GM23338 (cell line): Measurements from ENCODE around the gene WDR17. TPM values are rescaled to one million over a fixed set of nuclear protein-coding genes. Genes with fewer than 3 reads are reported as not detected.

Experiments
- ATAC-seq: fragments of 200-7000 bp; cut with Tn5 transposase; 3 replicates; pipeline ENCODE4 v1.9.1; 2020
- DNase-seq: peaks from one replicate; pipeline ENCODE4 v3.0.0-alpha.2; 2015; ENCODE audit warnings: low spot score
- H2AFZ ChIP-seq: fragments of 200-600 bp; sonication (generic); 2 replicates; pipeline ENCODE4 v1.8.0; 2016; ENCODE audit warnings: antibody characterized with exemption, mild to moderate bottlenecking, moderate library complexity
- H3F3A ChIP-seq: fragments of 200-600 bp; sonication (generic); replicated peaks from 2 replicates; pipeline ENCODE4 v1.8.0; 2017; ENCODE audit warnings: antibody characterized with exemption, mixed run types, low read depth
- H3K27ac ChIP-seq: fragments of 200-600 bp; sonication (generic); 2 replicates; pipeline ENCODE4 v1.6.1; 2016; ENCODE audit warnings: low read depth
- H3K27me3 ChIP-seq: fragments of 200-600 bp; sonication (generic); 2 replicates; pipeline ENCODE4 v1.8.0; 2016; ENCODE audit warnings: mild to moderate bottlenecking, mixed run types, moderate library complexity; ENCODE audit not compliant: insufficient read depth
- H3K36me3 ChIP-seq: fragments of 200-600 bp; sonication (generic); 2 replicates; pipeline ENCODE4 v1.8.0; 2016; ENCODE audit warnings: mild to moderate bottlenecking; ENCODE audit not compliant: insufficient read depth
- H3K4me1 ChIP-seq: fragments of 200-600 bp; sonication (generic); 2 replicates; pipeline ENCODE4 v1.8.0; 2016; ENCODE audit warnings: mild to moderate bottlenecking, moderate library complexity; ENCODE audit not compliant: insufficient read depth
- H3K4me2 ChIP-seq: fragments of 200-600 bp; sonication (generic); 2 replicates; pipeline ENCODE4 v1.7.1; 2017; ENCODE audit warnings: mixed run types
- H3K4me3 ChIP-seq: fragments of 200-600 bp; sonication (generic); 2 replicates; pipeline ENCODE4 v1.6.1; 2016; ENCODE audit warnings: mixed run types
- H3K79me2 ChIP-seq: fragments of 200-600 bp; sonication (generic); replicated peaks from 2 replicates; pipeline ENCODE4 v1.8.0; 2017; ENCODE audit warnings: mild to moderate bottlenecking; ENCODE audit not compliant: insufficient read depth
- H3K9me2 ChIP-seq: fragments of 200-600 bp; sonication (generic); 2 replicates; pipeline ENCODE4 v1.8.0; 2017; ENCODE audit not compliant: insufficient read depth
- H4K20me1 ChIP-seq: fragments of 200-600 bp; sonication (generic); replicated peaks from 2 replicates; pipeline ENCODE4 v1.8.0; 2017; ENCODE audit warnings: mild to moderate bottlenecking; ENCODE audit not compliant: insufficient read depth
- H3K27ac Mint-ChIP-seq: 2 replicates; pipeline ENCODE4 v1.8.0; 2020; ENCODE audit warnings: inconsistent platforms, mild to moderate bottlenecking, moderate library complexity, mixed read lengths
- H3K27me3 Mint-ChIP-seq: 3 replicates; pipeline ENCODE4 v1.8.0; 2022; ENCODE audit warnings: low read depth, mild to moderate bottlenecking, moderate library complexity, mixed read lengths, inconsistent platforms; ENCODE audit not compliant: insufficient read depth, poor library complexity
- H3K36me3 Mint-ChIP-seq: 3 replicates; pipeline ENCODE4 v1.8.0; 2021; ENCODE audit warnings: low read depth, mild to moderate bottlenecking, inconsistent platforms, moderate library complexity, mixed read lengths
- H3K4me1 Mint-ChIP-seq: 3 replicates; pipeline ENCODE4 v1.8.0; 2020; ENCODE audit warnings: mild to moderate bottlenecking, inconsistent platforms, mixed read lengths
- H3K4me3 Mint-ChIP-seq: 3 replicates; pipeline ENCODE4 v1.8.0; 2021; ENCODE audit warnings: moderate library complexity, mild to moderate bottlenecking, inconsistent platforms, mixed read lengths
- H3K9me3 Mint-ChIP-seq: 3 replicates; pipeline ENCODE4 v1.8.0; 2020; ENCODE audit warnings: moderate library complexity, mild to moderate bottlenecking, inconsistent platforms, mixed read lengths
- CREB1 ChIP-seq: fragments of 250-450 bp; sonication (Bioruptor Pico); IDR thresholded peaks from 2 replicates; pipeline ENCODE4 v1.5.0; 2020; ENCODE audit warnings: low read depth, mild to moderate bottlenecking, moderate library complexity
- CTCF ChIP-seq, 2 experiments: fragments of 200-600 bp in 1 of 2; sonication (generic) in 1 of 2; conservative IDR thresholded peaks; 2 replicates each; pipeline versions ENCODE4 v1.5.1 to v1.6.1; 2016 to 2017; ENCODE audit warnings: antibody characterized with exemption in 2 of 2, low read depth in 2 of 2, mild to moderate bottlenecking in 2 of 2, moderate library complexity in 1 of 2
- ETS1 ChIP-seq: IDR thresholded peaks from 2 replicates; pipeline ENCODE4 v1.6.1; 2016; ENCODE audit warnings: antibody characterized with exemption
- EZH2 ChIP-seq: fragments of 200-600 bp; sonication (generic); IDR thresholded peaks from one replicate; pipeline ENCODE4 v1.8.0; 2017; ENCODE audit warnings: antibody characterized with exemption, mild to moderate bottlenecking, low read depth; ENCODE audit not compliant: unreplicated experiment
- EZH2phosphoT487 ChIP-seq: fragments of 200-600 bp; sonication (generic); IDR thresholded peaks from one replicate; pipeline ENCODE4 v1.8.1; 2018; ENCODE audit warnings: antibody characterized with exemption; ENCODE audit not compliant: unreplicated experiment
- JUNB ChIP-seq: IDR thresholded peaks from one replicate; pipeline ENCODE4 v1.6.1; 2016; ENCODE audit warnings: antibody characterized with exemption; ENCODE audit not compliant: unreplicated experiment
- NANOG ChIP-seq: IDR thresholded peaks from 2 replicates; pipeline ENCODE4 v1.6.1; 2016; ENCODE audit warnings: antibody characterized with exemption, borderline replicate concordance
- POLR2AphosphoS5 ChIP-seq: IDR thresholded peaks from 2 replicates; pipeline ENCODE4 v1.6.1; 2016; ENCODE audit warnings: antibody characterized with exemption, low read depth
- REST ChIP-seq: IDR thresholded peaks from one replicate; pipeline ENCODE4 v1.6.1; 2018; ENCODE audit warnings: antibody characterized with exemption; ENCODE audit not compliant: unreplicated experiment
- STAT1 ChIP-seq: IDR thresholded peaks from one replicate; pipeline ENCODE4 v1.6.1; 2016; ENCODE audit warnings: antibody characterized with exemption; ENCODE audit not compliant: unreplicated experiment
- ZNF114 ChIP-seq: fragments of 250-450 bp; sonication (Bioruptor Pico); IDR thresholded peaks from 2 replicates; pipeline ENCODE4 v1.5.0; 2020; ENCODE audit warnings: mild to moderate bottlenecking, moderate library complexity
- ZNF331 ChIP-seq: fragments of 250-450 bp; sonication (Bioruptor Pico); IDR thresholded peaks from 2 replicates; pipeline ENCODE4 v1.5.0; 2020; ENCODE audit warnings: low read depth, mild to moderate bottlenecking, moderate library complexity
- ZNF462 ChIP-seq: fragments of 250-450 bp; sonication (Bioruptor Pico); IDR thresholded peaks from 2 replicates; pipeline ENCODE4 v1.5.0; 2020; ENCODE audit warnings: mild to moderate bottlenecking, moderate library complexity
- polyA plus RNA-seq: library from polyadenylated mRNA; unstranded; fragments of >200 nt; fragmentation: Nextera tagmentation; extraction: Ambion mirVana; gene quantifications from 2 replicates; pipeline ENCODE4 v1.2.1, GENCODE V29; 2016
- total RNA-seq: library from RNA; depleted of rRNA; stranded (reverse); fragments of >200 nt; shearing (Covaris generic); gene quantifications from 2 replicates; pipeline ENCODE4 v1.2.3, GENCODE V29; 2014

The WDR17 gene
- total and polyA plus RNA-seq, 2 experiments from 2014 or later: 1.9 to 4.3 TPM

GRCh38 chr4:176153124-176153523 is 87.5 kb downstream of the WDR17 start:
- Mint-ChIP-seq H3K9me3 (no peaks in the 10 kb centered on the region), H3K27ac (no peak overlapping the region), H3K27me3 (no peaks in the 10 kb centered on the region), H3K4me3 (no peak overlapping the region), H3K36me3 (no peaks in the 10 kb centered on the region), H3K4me1 (no peaks in the 10 kb centered on the region)
- no peak for TF ChIP-seq JUNB
- no peak for TF ChIP-seq EZH2phosphoT487
- no peak for TF ChIP-seq POLR2AphosphoS5
- no peak for TF ChIP-seq ZNF331 (CRISPR knock-in tag)
- no peak for TF ChIP-seq ZNF462
- no peak for TF ChIP-seq EZH2
- TF ChIP-seq CREB1 (CRISPR knock-in tag): no peak
- TF ChIP-seq STAT1: no peak
- no peak for TF ChIP-seq ZNF114 (CRISPR knock-in tag)
- TF ChIP-seq NANOG: no peak
- TF ChIP-seq ETS1: no peak
- no peak for TF ChIP-seq CTCF (conservative IDR thresholded peaks at IDR 0.05; ENCODE audit: low read depth in 2 of 2)
- TF ChIP-seq REST: no peak
- H3K27me3 ChIP-seq: no peaks in the 10 kb centered on the region
- H3K4me1 ChIP-seq: no peaks in the 10 kb centered on the region
- no peaks in the 10 kb centered on the region for H3F3A ChIP-seq
- H3K36me3 ChIP-seq: no peaks in the 10 kb centered on the region
- ATAC-seq (no peak), DNase-seq (no peak)
- H2AFZ ChIP-seq: no peak overlapping the region
- no peaks in the 10 kb centered on the region for H3K79me2 ChIP-seq
- H3K27ac ChIP-seq: no peak overlapping the region
- H4K20me1 ChIP-seq: no peaks in the 10 kb centered on the region
- H3K4me3 ChIP-seq: no peak overlapping the region
- no peak overlapping the region for H3K4me2 ChIP-seq
- H3K9me2 ChIP-seq: no peaks in the 10 kb centered on the region
